ENCODE results near the gene MIS12. TPM values are rescaled to one million over a fixed set of nuclear protein-coding genes. Genes with fewer than 3 reads are reported as not detected.

MIS12 gene
- total and polyA plus RNA-seq, 2 of the 8 experiments (the other 6 are each of a cell fraction or from before 2014, with no cell fraction given): 9.5 to 25.6 TPM

DNA sequence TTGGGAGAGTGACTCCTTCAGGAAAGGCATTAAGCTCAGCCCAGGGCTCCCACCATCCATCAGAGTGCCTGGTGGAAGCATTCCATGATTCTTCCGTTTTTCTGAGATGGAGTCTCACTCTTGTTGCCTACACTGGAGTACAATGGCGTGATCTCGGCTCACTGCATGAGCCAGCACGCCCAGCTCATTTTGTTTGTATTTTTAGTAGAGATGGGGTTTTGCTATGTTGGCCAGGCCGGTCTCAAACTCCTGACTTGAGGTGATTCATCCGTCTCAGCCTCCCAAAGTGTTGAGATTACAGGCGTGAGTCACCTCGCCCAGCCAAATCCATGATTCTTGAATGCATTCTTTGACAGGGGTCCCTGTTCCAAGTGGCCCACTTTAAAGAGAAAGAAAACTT lies 23.1 kb downstream of the MIS12 start:
- no peak overlapping the region for H4K8ac ChIP-seq (ENCODE audit: extremely low read depth, insufficient read depth, low read length)
- FAIRE-seq (no peak), DNase-seq (ENCODE audit: low read depth in 1 of 2, low spot score in 2 of 2) (no peak)
- no peaks in the 10 kb centered on the region for H3K9me3 ChIP-seq (ENCODE audit: insufficient read depth in 2 of 2, low read depth in 1 of 2, low read length in 1 of 2)
- H3K23me2 ChIP-seq (ENCODE audit: low read depth, low read length): no peaks in the 10 kb centered on the region
- H2BK120ac ChIP-seq (replicated peaks; ENCODE audit: low read depth, low read length): no peak overlapping the region
- H4K91ac ChIP-seq (replicated peaks; ENCODE audit: insufficient read length, low read length): no peak overlapping the region
- no peaks in the 10 kb centered on the region; a peak in 1 of 7 replicates for H3K27me3 ChIP-seq (replicated peaks in 1 of 4; ENCODE audit: control insufficient read depth in 3 of 4, extremely low read depth in 1 of 4, insufficient read depth in 3 of 4, low read length in 3 of 4)
- H3K36me3 ChIP-seq (ENCODE audit: control insufficient read depth in 2 of 4, insufficient read depth in 4 of 4, low read length in 3 of 4): no peaks in the 10 kb centered on the region
- no peak overlapping the region for H3K27ac ChIP-seq (ENCODE audit: low read depth, low read length)
- CTCF ChIA-PET (ENCODE audit: partially characterized antibody): no interaction called here
- H3K4me1 ChIP-seq (replicated peaks in 1 of 4; ENCODE audit: control insufficient read depth in 3 of 4, insufficient read depth in 4 of 4, low read length in 3 of 4): peaks cover 0 to 3% (median 0%) of the 10 kb centered on the region in 4 experiments; a peak in 1 of 7 replicates
- POLR2A ChIA-PET (ENCODE audit: partially characterized antibody): interaction anchor here (0.9 kb wide), 1 partner anchor 8 kb away, joined by 3 read pairs; a partner anchor contains a TSS
- H2BK5ac ChIP-seq (ENCODE audit: low read depth, low read length): no peak overlapping the region
- no peak overlapping the region; a peak in 1 of 7 replicates for H3K9ac ChIP-seq (replicated peaks in 1 of 4; ENCODE audit: extremely low read depth in 1 of 4, low read depth in 3 of 4, low read length in 3 of 4)
- no peak overlapping the region for H2AK5ac ChIP-seq (ENCODE audit: low read depth, low read length)
- no peak overlapping the region for H2BK12ac ChIP-seq (ENCODE audit: low read depth, low read length)
- no peak overlapping the region for H3K4me2 ChIP-seq (ENCODE audit: insufficient read depth in 1 of 2, low read depth in 2 of 2, low read length in 2 of 2)
- no peaks in the 10 kb centered on the region for H3K79me1 ChIP-seq (ENCODE audit: low read depth, low read length)
- no peaks in the 10 kb centered on the region for H3K79me2 ChIP-seq (ENCODE audit: control insufficient read depth in 1 of 2, insufficient read depth in 2 of 2, low read length in 2 of 2)
- H2BK15ac ChIP-seq (ENCODE audit: low read length): no peak overlapping the region
- H3K18ac ChIP-seq (ENCODE audit: extremely low read depth, low read length): no peak overlapping the region
- no peak overlapping the region for H3K56ac ChIP-seq (replicated peaks; ENCODE audit: insufficient read length, low read depth, low read length)
- no peak overlapping the region for H2BK20ac ChIP-seq (ENCODE audit: low read length)
- H3K4me3 ChIP-seq (ENCODE audit: extremely low read depth in 1 of 4, insufficient read depth in 2 of 4, low read depth in 3 of 4, low read length in 4 of 4): no peak overlapping the region
- WGBS, 2 experiments (ENCODE audit: extremely low coverage in 1 of 2, insufficient coverage in 1 of 2, insufficient read length in 1 of 2, insufficient replicate concordance in 2 of 2, low coverage in 1 of 2, low lambda C conversion rate in 2 of 2, missing lambda C conversion rate in 1 of 2): 81% methylated on average over 8 of the region's 8 CpGs; no CpG with 5 or more reads in 1 of the 2 experiments
- H3K14ac ChIP-seq (ENCODE audit: insufficient read length): no peak overlapping the region
- H4K20me1 ChIP-seq (replicated peaks in 1 of 2; ENCODE audit: control insufficient read depth in 1 of 2, insufficient read depth in 2 of 2, low read length in 2 of 2): no peaks in the 10 kb centered on the region
- no peak overlapping the region for H3K4ac ChIP-seq (replicated peaks; ENCODE audit: insufficient read length, low read depth, low read length)
- H4K5ac ChIP-seq (ENCODE audit: insufficient read length, low read depth, low read length): no peak overlapping the region
- no peak overlapping the region for H2AFZ ChIP-seq (ENCODE audit: low read length)
- no peak overlapping the region for H3K23ac ChIP-seq (ENCODE audit: insufficient read length)
- TF ChIP-seq, protein P1, sequence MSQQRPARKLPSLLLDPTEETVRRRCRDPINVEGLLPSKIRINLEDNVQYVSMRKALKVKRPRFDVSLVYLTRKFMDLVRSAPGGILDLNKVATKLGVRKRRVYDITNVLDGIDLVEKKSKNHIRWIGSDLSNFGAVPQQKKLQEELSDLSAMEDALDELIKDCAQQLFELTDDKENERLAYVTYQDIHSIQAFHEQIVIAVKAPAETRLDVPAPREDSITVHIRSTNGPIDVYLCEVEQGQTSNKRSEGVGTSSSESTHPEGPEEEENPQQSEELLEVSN (IDR thresholded peaks at IDR 0.05): no peak
- TF ChIP-seq SIX5 (IDR thresholded peaks at IDR 0.05; ENCODE audit: low read depth, low read length): no peak
- TF ChIP-seq, protein P2, sequence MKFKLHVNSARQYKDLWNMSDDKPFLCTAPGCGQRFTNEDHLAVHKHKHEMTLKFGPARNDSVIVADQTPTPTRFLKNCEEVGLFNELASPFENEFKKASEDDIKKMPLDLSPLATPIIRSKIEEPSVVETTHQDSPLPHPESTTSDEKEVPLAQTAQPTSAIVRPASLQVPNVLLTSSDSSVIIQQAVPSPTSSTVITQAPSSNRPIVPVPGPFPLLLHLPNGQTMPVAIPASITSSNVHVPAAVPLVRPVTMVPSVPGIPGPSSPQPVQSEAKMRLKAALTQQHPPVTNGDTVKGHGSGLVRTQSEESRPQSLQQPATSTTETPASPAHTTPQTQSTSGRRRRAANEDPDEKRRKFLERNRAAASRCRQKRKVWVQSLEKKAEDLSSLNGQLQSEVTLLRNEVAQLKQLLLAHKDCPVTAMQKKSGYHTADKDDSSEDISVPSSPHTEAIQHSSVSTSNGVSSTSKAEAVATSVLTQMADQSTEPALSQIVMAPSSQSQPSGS (IDR thresholded peaks at IDR 0.05; ENCODE audit: low read length): no peak
- TF ChIP-seq NRF1 (IDR thresholded peaks at IDR 0.05; ENCODE audit: low read depth, low read length): no peak
- TF ChIP-seq POU5F1 (IDR thresholded peaks at IDR 0.05; ENCODE audit: low read depth, low read length): no peak
- TF ChIP-seq JUND (IDR thresholded peaks at IDR 0.05; ENCODE audit: low read length): no peak
- no peak for TF ChIP-seq BCL11A (IDR thresholded peaks at IDR 0.05; ENCODE audit: low read depth in 2 of 2, low read length in 2 of 2)
- no peak for TF ChIP-seq GTF2F1 (IDR thresholded peaks at IDR 0.05; ENCODE audit: borderline replicate concordance, low read depth, low read length)
- TF ChIP-seq, protein P3, sequence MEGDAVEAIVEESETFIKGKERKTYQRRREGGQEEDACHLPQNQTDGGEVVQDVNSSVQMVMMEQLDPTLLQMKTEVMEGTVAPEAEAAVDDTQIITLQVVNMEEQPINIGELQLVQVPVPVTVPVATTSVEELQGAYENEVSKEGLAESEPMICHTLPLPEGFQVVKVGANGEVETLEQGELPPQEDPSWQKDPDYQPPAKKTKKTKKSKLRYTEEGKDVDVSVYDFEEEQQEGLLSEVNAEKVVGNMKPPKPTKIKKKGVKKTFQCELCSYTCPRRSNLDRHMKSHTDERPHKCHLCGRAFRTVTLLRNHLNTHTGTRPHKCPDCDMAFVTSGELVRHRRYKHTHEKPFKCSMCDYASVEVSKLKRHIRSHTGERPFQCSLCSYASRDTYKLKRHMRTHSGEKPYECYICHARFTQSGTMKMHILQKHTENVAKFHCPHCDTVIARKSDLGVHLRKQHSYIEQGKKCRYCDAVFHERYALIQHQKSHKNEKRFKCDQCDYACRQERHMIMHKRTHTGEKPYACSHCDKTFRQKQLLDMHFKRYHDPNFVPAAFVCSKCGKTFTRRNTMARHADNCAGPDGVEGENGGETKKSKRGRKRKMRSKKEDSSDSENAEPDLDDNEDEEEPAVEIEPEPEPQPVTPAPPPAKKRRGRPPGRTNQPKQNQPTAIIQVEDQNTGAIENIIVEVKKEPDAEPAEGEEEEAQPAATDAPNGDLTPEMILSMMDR (IDR thresholded peaks at IDR 0.05; ENCODE audit: control extremely low read depth in 1 of 3, insufficient read depth in 1 of 3, low read depth in 1 of 3, low read length in 3 of 3): no peak
